ENCODE results near the gene LRRFIP1. TPM values are rescaled to one million over a fixed set of nuclear protein-coding genes. Genes with fewer than 3 reads are reported as not detected.

The LRRFIP1 gene
- total and polyA plus RNA-seq, 12 donors, result 18.7 to 79.7 (median 51.8) TPM

DNA sequence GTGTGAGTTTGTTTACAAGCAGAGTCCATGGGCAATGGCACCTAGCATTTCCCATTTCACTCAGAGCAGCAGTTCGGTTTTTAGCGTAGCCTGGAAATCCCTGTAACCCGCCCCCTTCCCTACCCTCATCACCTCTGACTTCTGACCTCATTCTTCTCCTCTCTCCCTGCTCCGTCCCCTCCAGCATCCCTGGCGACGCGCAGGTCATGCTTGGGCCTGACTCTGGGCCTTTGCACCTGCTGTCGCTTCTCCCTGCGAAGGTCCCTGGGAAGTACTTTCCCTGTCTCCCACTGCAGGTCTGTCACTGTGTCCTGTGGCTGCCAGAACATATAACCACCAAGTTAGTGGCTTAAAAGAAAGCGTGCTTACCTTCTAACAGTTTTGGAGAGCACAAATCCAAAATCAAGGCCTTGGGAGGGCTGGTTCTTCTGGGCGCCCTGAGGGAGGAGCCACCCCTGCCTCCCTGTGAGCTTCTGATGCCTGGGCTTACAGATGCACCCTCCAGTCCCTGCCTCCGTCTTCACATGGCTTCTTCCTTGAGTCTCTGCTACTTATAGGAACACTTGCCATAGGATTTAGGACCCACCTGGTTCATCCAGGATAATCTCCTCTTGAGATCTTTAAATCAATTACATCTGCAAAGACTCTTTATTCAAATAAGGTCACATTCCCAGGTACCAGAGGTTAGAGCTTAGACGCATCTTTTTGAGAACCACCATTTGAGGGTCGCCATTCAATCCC is 28.7 kb upstream of the LRRFIP1 start:
- no peaks in the 10 kb centered on the region for H3K36me3 ChIP-seq (replicated peaks in 1 of 2)
- intact Hi-C loops (cut with DNase I), result loop anchor here in 1 of 2 donors (10.0 kb wide), 1 partner anchor 66 kb away; no protein-coding TSS in a partner anchor
- no peak for TF ChIP-seq POLR2A (IDR thresholded peaks at IDR 0.05)
- TF ChIP-seq, protein P1, sequence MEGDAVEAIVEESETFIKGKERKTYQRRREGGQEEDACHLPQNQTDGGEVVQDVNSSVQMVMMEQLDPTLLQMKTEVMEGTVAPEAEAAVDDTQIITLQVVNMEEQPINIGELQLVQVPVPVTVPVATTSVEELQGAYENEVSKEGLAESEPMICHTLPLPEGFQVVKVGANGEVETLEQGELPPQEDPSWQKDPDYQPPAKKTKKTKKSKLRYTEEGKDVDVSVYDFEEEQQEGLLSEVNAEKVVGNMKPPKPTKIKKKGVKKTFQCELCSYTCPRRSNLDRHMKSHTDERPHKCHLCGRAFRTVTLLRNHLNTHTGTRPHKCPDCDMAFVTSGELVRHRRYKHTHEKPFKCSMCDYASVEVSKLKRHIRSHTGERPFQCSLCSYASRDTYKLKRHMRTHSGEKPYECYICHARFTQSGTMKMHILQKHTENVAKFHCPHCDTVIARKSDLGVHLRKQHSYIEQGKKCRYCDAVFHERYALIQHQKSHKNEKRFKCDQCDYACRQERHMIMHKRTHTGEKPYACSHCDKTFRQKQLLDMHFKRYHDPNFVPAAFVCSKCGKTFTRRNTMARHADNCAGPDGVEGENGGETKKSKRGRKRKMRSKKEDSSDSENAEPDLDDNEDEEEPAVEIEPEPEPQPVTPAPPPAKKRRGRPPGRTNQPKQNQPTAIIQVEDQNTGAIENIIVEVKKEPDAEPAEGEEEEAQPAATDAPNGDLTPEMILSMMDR (IDR thresholded peaks at IDR 0.05), result no peak
- no peak overlapping the region for H3K4me3 ChIP-seq
- no peak overlapping the region for H3K27ac ChIP-seq
- H3K9me3 ChIP-seq (replicated peaks in 1 of 3), result no peaks in the 10 kb centered on the region
- 91 to 95% (median 92%) methylated on average over 14 of the region's 14 CpGs for WGBS, 4 donors
- DNase-seq, result no peak
- H3K27me3 ChIP-seq, result no peaks in the 10 kb centered on the region
- peaks cover 23 to 25% of the 10 kb centered on the region in 2 donors for H3K4me1 ChIP-seq (replicated peaks in 1 of 2)

DNA sequence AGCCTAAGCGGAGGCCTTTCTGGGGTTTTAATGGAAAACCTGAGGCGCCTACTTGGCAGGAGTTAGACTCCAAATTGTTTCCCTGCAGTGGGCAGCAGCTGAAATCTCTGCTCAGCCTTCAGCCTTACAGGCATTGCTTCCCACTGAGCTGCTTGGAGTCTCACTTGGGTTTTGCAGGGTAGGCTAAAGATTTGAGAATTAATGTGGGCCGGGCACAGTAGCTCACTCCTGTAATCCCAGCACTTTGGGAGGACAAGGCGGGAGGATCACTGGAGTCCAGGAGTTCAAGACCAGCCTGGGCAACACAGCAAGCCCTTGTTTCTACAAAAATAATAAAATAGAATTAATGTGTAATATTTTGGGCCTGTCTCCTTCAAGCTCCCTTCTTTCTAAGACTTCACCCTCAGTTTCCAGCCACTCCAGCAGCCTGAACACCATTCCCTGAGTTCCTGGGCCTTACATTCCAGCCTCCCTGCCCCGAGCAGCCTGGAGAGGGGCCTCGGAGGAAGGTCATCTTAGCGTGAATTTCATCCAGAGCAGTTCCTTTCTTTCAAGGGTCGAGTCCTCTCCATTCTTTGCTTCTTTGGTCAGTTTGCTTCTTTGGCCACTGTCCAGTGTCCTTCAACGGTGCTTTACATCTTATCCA is 27.8 kb upstream of the LRRFIP1 start:
- peak overlapping the region in 4 of 5 donors; percentile 5 to 78 (median 52) for H3K27ac ChIP-seq
- no peaks in the 10 kb centered on the region for H3K9me3 ChIP-seq (replicated peaks in 1 of 3)
- no peak for TF ChIP-seq POLR2A (IDR thresholded peaks at IDR 0.05)
- TF ChIP-seq, protein P1 (IDR thresholded peaks at IDR 0.05), result no peak
- no peaks in the 10 kb centered on the region for H3K27me3 ChIP-seq
- WGBS, 4 donors, result 65 to 69% (median 68%) methylated on average over 9 of the region's 9 CpGs
- no peak for DNase-seq
- H3K4me1 ChIP-seq (replicated peaks in 1 of 2), result peaks cover 18 to 20% of the 10 kb centered on the region in 2 donors
- no peaks in the 10 kb centered on the region for H3K36me3 ChIP-seq (replicated peaks in 1 of 2)
- intact Hi-C loops (cut with DNase I), result loop anchor here in 1 of 2 donors (10.0 kb wide), 1 partner anchor 65 kb away; no protein-coding TSS in a partner anchor
- peak overlapping the region in 1 of 4 donors; percentile 13 for H3K4me3 ChIP-seq

DNA sequence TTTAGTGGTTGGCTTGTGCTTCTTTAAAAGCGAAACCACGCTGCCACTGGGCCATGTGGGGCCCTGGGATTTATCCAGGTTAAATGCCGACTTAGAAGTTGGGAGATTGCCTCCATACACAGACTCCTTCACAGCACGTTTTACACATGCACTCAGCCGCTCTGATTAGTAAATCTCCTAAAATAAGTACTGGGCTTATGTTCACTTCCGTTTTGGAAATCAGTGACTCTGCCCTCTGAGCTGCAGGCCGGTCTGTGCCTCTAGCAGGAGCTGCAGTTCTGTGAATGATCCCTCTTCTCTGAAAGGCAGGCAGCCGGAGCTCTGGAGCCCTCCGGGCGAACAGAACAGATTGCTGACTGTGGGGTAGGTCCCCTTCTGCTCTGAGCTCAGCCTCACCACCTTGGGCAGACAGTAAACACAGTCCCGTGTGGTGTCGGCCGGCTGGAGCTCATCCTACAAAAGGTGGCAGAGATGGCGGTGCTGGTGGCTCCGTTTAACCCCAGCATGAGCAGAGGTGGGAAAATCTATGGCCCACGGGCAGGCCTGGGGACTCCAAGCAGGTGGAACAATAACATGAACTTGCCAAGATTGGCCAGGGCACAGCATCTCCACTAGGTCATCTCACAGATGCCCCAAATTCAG is 27.1 kb upstream of the LRRFIP1 start:
- Histone ChIP-seq H3K36me3 (replicated peaks in 1 of 2) (no peaks in the 10 kb centered on the region), H3K27ac (peak overlapping the region in 4 of 5 donors; percentile 5 to 78 (median 52)), H3K4me1 (replicated peaks in 1 of 2) (peaks cover 11 to 12% of the 10 kb centered on the region in 2 donors), H3K27me3 (no peaks in the 10 kb centered on the region), H3K4me3 (peak overlapping the region in 1 of 4 donors; percentile 13), H3K9me3 (replicated peaks in 1 of 3) (no peaks in the 10 kb centered on the region)
- TF ChIP-seq, protein P1 (IDR thresholded peaks at IDR 0.05), result no peak
- TF ChIP-seq POLR2A (IDR thresholded peaks at IDR 0.05), result no peak
- DNase-seq, result peak in 5 of 7 donors; percentile 45 to 78 (median 52)
- 36 to 58% (median 43%) methylated on average over 9 to 16 of the region's 16 CpGs for WGBS, 4 donors
- intact Hi-C loops (cut with DNase I), result no loop called here

All from adrenal gland (tissue), 12 donors.